ENCODE measurements around the gene IFFO2.

IFFO2 gene

DNA sequence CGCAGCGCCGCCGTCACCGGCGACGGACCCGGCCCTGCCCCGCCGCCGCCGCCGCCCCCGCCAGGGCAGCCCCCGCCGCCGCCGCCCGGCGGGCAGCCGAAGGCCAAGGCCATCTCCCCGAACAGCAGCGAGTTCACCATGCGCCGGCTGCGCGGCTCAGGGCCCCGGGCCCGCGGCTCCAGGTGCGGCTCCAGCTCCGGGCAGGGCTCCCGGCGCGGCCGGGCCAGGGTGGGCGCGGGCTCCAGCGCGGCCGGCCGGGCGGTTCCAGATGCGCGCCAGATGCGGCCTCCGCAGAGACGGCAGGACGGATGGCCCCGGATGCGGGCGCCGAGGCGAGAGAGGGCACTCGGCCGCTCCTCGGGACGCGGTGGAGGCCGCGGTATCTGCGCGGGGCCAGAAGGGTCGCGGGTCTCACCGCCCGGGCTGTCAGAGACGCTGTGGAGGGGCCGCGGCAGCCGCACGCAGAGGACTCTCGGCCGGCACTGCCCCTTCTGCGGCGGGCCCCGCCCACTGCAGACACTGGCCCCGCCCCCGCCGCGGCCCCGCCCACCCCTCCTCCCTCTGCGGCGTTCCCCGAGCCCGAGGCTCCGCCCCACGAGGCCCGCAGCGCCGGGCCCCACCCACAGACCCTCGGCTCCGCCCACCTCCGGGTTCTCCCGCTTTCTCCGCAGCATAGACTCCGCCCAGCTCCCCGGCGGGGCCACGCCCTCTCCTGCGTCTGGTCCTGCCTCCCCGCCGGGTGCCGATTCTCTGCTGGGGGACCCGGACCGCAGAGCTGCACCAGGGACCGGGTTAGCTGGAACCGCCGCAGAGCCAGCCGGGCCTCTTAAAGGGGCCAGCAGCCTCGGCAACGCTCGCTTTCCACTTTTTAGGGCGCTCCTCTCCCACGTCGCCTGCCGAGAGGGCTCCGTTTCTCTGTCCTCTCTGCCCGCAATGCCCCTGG lies at the start of gene IFFO2:
IFFO2 (minus strand) TSS at position 484 of the 943 bp plus-strand sequence; CDS start at position 140, 344 bp downstream.
- peak; percentile 92 to 96 for DNase-seq (ENCODE audit: low read depth in 2 of 2)
- TF ChIP-seq, protein P1, sequence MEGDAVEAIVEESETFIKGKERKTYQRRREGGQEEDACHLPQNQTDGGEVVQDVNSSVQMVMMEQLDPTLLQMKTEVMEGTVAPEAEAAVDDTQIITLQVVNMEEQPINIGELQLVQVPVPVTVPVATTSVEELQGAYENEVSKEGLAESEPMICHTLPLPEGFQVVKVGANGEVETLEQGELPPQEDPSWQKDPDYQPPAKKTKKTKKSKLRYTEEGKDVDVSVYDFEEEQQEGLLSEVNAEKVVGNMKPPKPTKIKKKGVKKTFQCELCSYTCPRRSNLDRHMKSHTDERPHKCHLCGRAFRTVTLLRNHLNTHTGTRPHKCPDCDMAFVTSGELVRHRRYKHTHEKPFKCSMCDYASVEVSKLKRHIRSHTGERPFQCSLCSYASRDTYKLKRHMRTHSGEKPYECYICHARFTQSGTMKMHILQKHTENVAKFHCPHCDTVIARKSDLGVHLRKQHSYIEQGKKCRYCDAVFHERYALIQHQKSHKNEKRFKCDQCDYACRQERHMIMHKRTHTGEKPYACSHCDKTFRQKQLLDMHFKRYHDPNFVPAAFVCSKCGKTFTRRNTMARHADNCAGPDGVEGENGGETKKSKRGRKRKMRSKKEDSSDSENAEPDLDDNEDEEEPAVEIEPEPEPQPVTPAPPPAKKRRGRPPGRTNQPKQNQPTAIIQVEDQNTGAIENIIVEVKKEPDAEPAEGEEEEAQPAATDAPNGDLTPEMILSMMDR (IDR thresholded peaks at IDR 0.05; ENCODE audit: low read depth, low read length) = no peak
- peak within 1 kb of the TSS; percentile 69 to 80 for H3K4me3 ChIP-seq (replicated peaks in 1 of 2; ENCODE audit: low read depth in 2 of 2, low read length in 2 of 2)

DNA sequence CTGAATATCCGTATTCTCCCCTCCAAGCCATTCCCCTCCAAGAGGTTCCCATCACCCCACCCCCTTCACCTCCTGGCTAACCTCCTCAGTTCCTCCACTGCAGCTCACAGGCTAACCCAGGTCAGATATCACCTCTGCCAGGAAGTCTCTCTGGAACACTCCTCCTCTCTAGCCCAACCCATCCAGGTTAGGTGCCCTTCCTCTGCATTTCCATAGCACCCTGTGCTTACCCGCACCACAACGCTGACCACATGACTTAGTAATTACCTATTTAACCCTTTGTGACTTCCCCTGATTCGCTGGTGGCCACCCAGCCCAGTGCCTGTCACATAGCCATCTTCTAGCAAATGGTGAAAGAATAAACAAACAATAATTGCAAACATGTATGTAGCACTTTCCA lies 49.5 kb upstream of the IFFO2 start:
- TF ChIP-seq, protein P1 (IDR thresholded peaks at IDR 0.05; ENCODE audit: low read depth, low read length) = no peak
- DNase-seq (ENCODE audit: low read depth in 2 of 2) = no peak
- no peak overlapping the region for H3K4me3 ChIP-seq (replicated peaks in 1 of 2; ENCODE audit: low read depth in 2 of 2, low read length in 2 of 2)

DNA sequence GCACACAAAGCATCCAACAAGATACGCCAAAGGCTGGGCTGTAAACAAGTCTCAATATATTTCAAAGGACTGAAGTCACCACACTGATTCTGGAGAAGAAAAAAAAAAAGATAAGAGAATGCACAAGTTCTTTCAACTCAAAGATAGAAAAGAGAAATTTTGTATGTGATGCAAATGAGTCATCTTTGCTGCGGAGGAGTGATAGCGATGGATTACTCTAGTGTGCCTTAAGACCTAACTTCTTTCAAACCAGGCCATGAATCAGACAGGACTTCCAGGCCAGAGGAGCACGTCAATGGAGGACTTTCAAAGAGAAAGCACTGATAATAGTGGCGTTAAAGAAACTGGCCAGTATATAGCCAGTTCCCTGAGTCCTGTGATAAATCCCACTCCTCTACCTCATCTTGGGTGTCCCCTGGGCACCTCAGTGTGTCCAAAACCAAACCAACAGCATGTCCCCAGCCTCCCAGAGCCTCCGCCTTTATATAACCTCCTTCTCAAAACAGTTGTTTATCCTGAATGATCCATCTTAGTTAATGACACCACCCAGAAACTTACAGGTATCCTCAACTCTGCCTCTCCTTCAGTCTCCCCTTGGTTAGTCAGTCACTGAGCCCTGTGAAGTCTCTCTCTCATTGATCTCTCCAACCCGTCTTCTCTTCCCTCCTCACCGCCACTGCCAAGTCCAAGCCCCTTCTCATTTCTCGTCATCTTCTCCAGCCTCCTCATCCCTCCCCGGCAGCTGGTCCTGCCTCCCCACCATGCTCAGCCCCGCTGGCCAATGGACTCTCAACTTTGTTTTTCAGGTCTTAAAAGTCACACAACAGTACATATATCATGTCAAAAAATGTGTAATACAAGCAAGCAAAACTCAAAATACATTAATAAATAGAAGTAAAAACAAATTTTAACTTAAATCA lies 47.2 kb upstream of the IFFO2 start:
- TF ChIP-seq, protein P1 (IDR thresholded peaks at IDR 0.05; ENCODE audit: low read depth, low read length) = no peak
- H3K4me3 ChIP-seq (replicated peaks in 1 of 2; ENCODE audit: low read depth in 2 of 2, low read length in 2 of 2) = no peak overlapping the region
- peak; percentile 65 to 74 for DNase-seq (ENCODE audit: low read depth in 2 of 2)

DNA sequence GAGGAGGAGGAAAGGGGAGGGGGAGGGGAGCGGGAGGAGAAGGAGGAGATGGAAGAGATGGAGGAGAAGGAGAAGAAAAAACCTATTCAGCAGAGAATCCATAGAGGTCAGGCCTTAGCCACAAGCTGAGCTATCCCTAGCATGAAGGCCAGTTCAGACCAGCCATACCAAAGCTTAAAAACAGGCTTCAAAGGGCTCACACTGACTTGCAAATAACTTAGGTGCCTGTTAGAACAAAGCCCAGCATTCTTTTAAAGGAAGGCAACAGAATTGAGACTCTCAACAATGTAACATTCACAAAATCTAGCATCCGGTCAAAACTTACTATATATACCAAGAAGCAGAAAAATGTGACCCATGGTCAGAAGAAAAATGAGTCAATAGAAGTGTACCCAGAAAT lies 43.6 kb upstream of the IFFO2 start:
- no peak overlapping the region for H3K4me3 ChIP-seq (replicated peaks in 1 of 2; ENCODE audit: low read depth in 2 of 2, low read length in 2 of 2)
- TF ChIP-seq, protein P1 (IDR thresholded peaks at IDR 0.05; ENCODE audit: low read depth, low read length) = no peak
- peak in 1 of 2 donors; percentile 44 for DNase-seq (ENCODE audit: low read depth in 2 of 2)

DNA sequence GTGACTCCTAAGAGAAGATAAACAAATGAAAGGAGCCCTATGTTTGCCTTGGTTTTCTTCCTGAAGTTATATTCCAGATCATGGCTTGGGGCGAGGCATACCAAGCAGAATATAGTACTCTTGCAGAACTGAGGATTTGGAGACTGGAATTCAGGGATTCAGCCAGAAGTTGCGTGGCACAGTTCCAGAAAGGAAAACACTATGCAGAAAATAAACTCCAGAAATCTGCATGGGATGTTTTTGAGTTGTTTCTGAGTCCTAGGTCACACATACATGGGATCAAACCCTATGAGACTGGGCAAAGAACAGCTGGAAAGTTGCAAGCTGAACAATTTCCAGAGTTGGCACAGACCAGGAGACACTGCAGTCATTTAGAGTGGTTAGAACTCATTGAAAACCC lies 42.9 kb upstream of the IFFO2 start:
- TF ChIP-seq, protein P1 (IDR thresholded peaks at IDR 0.05; ENCODE audit: low read depth, low read length) = no peak
- peak; percentile 23 to 76 for DNase-seq (ENCODE audit: low read depth in 2 of 2)
- no peak overlapping the region for H3K4me3 ChIP-seq (replicated peaks in 1 of 2; ENCODE audit: low read depth in 2 of 2, low read length in 2 of 2)

DNA sequence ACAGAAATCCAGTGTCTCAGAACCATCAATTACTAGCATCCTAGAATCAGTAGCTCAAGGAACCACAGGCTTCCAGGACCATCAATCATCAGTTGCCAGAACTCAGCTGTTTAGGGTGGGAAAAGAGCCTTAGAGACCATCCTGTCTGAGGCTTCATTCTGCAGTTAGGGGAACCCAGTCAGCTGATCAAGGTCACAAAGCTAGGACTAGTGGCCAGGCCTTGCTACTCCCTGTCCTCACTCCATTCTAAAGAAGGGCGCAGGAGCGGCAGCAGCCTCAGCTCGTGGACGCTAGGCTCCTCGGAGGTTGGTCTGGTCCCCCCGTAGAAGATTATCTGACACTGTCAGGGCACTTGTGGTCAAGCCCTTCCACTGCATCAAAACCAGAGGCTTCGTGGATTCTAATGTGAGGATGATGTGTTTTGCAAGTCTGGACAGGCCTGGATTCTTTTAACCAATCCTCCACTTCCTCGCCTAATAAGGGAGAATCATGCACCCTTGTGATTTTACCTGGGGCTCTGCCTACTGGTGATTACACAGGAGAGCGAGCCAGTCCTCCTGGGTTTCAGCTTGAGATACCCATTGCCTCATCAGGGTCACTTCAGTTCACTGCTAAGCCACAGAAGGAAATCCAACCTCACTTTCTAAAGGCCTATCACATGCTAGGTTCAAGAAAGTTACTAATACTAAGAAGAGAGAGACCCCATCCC lies 41.7 kb upstream of the IFFO2 start:
- DNase-seq (ENCODE audit: low read depth in 2 of 2) = no peak
- TF ChIP-seq, protein P1 (IDR thresholded peaks at IDR 0.05; ENCODE audit: low read depth, low read length) = no peak
- no peak overlapping the region for H3K4me3 ChIP-seq (replicated peaks in 1 of 2; ENCODE audit: low read depth in 2 of 2, low read length in 2 of 2)
